GM12891 (cell line): ENCODE results near the gene PURB.

Source experiments
- POLR2AphosphoS5 ChIP-seq: IDR thresholded peaks from 2 replicates; pipeline ENCODE4 v1.6.1; 2011; ENCODE audit warnings: low read depth, low read length, control low read depth
- TAF1 ChIP-seq: IDR thresholded peaks from 2 replicates; pipeline ENCODE4 v1.6.1; 2011; ENCODE audit warnings: low read depth, low read length, control low read depth

DNA sequence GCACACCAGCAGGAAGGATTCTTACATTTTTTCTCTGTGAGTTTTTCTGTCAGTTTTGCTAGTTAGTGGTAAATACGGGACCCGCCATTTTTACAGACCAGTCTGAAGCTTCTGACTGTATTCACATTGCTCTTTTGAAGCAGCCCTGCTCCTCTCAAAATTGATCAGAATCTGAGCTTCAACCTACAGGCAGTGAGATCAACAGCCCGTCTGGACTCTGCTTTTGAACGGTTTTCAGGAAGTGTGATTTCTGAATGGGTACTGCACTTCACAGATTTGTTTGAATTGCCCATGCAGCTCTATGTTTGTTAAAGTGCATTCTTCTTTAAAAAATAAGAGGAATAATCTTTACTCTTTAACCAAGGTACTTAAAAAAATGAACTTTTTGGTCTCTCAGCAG lies 8.9 kb downstream of the PURB start:
- TF ChIP-seq POLR2AphosphoS5 (no peak), TAF1 (no peak)
